ENCODE results near the gene SIRT5. TPM values are rescaled to one million over a fixed set of nuclear protein-coding genes. Genes with fewer than 3 reads are reported as not detected.

Gene SIRT5
- total RNA-seq, 1 donor from 2014 or later = 12.4 TPM

DNA sequence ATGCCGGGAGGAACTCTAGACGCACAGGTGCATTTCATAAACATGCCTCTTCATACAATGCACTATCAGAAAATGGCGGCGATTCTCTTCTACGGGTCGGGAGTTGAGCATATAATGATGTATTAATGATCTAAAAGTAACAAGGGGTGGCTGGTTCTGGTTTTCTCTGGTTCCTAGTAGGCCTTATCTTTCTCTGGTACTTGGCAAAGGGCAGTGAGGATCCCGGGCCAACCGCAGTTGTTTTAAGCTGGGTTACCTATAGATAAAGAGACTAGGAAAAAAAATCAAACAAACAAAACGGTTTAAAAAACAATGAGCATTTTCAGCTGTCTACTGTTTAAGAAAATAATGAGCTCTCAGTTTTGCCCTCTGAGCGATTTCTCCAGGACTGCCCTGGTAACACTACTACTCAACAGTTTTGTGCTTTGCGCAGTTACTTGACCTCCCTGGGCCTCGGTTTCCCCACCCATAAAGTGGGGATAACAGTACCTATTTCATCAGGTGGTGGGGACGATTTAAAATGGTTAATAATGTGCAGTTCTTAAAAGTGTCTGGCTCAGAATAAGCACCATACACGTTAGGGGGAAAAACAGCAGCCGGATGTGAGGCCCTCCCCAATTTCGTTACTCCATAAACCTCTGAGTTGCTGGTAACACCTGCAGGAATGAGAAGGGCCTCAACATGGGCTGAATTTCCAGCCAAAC lies 1.3 kb upstream of the SIRT5 start:
- ChIA-PET CTCF (interaction anchor here (1.0 to 3.1 kb wide), 4 partner anchors 11 to 242 kb away, joined by 3 to 15 read pairs (median 8); partner anchors contain the start of gene GFOD1), POLR2A (interaction anchor here (0.6 to 3.5 kb wide), 5 partner anchors 41 to 245 kb away, joined by 6 to 84 read pairs (median 22); partner anchors contain the start of genes GFOD1, NOL7 and TBC1D7)
- Mint-ChIP-seq H3K9me3 (no peaks in the 10 kb centered on the region), H3K36me3 (ENCODE audit: low read depth) (peaks cover 7% of the 10 kb centered on the region), H3K4me3 (peak overlapping the region; percentile 90), H3K27me3 (no peaks in the 10 kb centered on the region), H3K4me1 (peaks cover 23% of the 10 kb centered on the region), H3K27ac (no peak overlapping the region)
- intact Hi-C loops (cut with micrococcal nuclease) = no loop called here
- no peak for ATAC-seq (ENCODE audit: low read depth)
- TF ChIP-seq, protein P1, sequence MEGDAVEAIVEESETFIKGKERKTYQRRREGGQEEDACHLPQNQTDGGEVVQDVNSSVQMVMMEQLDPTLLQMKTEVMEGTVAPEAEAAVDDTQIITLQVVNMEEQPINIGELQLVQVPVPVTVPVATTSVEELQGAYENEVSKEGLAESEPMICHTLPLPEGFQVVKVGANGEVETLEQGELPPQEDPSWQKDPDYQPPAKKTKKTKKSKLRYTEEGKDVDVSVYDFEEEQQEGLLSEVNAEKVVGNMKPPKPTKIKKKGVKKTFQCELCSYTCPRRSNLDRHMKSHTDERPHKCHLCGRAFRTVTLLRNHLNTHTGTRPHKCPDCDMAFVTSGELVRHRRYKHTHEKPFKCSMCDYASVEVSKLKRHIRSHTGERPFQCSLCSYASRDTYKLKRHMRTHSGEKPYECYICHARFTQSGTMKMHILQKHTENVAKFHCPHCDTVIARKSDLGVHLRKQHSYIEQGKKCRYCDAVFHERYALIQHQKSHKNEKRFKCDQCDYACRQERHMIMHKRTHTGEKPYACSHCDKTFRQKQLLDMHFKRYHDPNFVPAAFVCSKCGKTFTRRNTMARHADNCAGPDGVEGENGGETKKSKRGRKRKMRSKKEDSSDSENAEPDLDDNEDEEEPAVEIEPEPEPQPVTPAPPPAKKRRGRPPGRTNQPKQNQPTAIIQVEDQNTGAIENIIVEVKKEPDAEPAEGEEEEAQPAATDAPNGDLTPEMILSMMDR (IDR thresholded peaks at IDR 0.05) = no peak
- DNase-seq = no peak

DNA sequence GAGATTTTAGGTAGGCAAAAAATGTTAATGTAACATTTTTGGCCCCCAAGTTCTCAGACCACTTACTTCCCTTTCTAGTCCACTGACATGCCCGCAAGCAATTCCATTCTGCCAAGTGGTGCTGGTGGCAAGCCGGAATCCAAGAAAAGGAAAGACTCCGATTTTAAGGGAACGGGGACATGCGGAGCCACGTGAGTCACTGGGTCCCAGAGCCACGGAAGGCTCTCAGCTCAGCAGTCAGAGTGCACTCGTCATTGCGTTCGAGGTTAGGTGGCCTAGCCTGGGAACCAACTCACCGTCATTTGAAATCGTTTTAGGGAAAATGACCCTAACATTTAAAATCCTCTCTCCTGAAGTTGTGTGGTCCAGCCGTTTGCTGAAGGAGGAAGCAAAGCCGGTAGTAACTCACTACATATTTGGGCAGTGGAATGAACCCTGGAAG lies 711 bp upstream of the SIRT5 start:
- DNase-seq = no peak
- CTCF ChIA-PET = interaction anchor here (1.3 to 3.1 kb wide), 7 partner anchors 12 to 242 kb away, joined by 5 to 24 read pairs (median 15); partner anchors contain the start of genes GFOD1 and NOL7

DNA sequence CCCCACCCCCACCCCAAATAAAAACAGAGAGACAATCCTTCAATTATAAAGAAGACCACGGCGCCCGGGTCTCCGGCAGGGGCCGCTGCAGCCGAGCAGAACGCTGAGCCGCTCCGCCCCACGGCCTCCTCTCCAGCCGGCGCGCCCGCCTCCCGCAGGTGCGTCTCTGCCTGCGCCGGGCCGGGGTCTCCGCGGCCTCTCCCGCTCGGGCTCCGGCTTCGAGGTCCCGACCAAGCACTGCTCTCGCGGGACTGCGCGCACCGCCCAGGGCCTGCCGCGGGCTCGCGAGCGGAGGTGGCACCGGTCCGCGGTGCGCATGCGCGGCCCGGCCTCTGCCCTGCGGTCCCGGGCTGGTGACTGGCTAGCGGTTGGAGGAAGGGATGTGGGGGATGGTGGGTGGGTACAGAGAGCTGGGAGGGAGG lies 241 bp upstream of the SIRT5 start:
- peaks cover 7% of the 10 kb centered on the region for H3K36me3 Mint-ChIP-seq (ENCODE audit: low read depth)
- intact Hi-C loops (cut with micrococcal nuclease) = loop anchor here (1.0 to 2.0 kb wide), 10 partner anchors 41 to 520 kb away; partner anchors contain the start of genes MCUR1, NOL7 and TBC1D7
- no peaks in the 10 kb centered on the region for H3K9me3 Mint-ChIP-seq
- ATAC-seq (ENCODE audit: low read depth) = peak; percentile 84
- peak overlapping the region; percentile 94 for H3K27ac Mint-ChIP-seq
- H3K27me3 Mint-ChIP-seq = no peaks in the 10 kb centered on the region
- TF ChIP-seq, protein P1 (IDR thresholded peaks at IDR 0.05) = no peak
- H3K4me3 Mint-ChIP-seq = peak overlapping the region; percentile 90
- CTCF ChIA-PET = interaction anchor here (0.6 to 3.1 kb wide), 19 partner anchors 10 to 245 kb away, joined by 3 to 24 read pairs (median 6); partner anchors contain the start of genes GFOD1, NOL7 and TBC1D7
- peaks cover 23% of the 10 kb centered on the region for H3K4me1 Mint-ChIP-seq
- peak; percentile 89 for DNase-seq
- POLR2A ChIA-PET = interaction anchor here (0.6 to 3.5 kb wide), 39 partner anchors 8 to 549 kb away, joined by 3 to 84 read pairs (median 5); partner anchors contain the start of genes GFOD1, NOL7, RANBP9 and TBC1D7

More for the DNA sequence above, 711 bp upstream of the SIRT5 start:
- intact Hi-C loops (cut with micrococcal nuclease) = loop anchor here (1.0 to 2.0 kb wide), 10 partner anchors 42 to 521 kb away; partner anchors contain the start of genes MCUR1, NOL7 and TBC1D7
- TF ChIP-seq, protein P1 (IDR thresholded peaks at IDR 0.05) = no peak
- ATAC-seq (ENCODE audit: low read depth) = no peak
- Mint-ChIP-seq H3K9me3 (no peaks in the 10 kb centered on the region), H3K36me3 (ENCODE audit: low read depth) (peaks cover 7% of the 10 kb centered on the region), H3K4me1 (peaks cover 23% of the 10 kb centered on the region), H3K4me3 (peak overlapping the region; percentile 90), H3K27ac (peak overlapping the region; percentile 76), H3K27me3 (no peaks in the 10 kb centered on the region)
- POLR2A ChIA-PET = interaction anchor here (0.6 to 3.5 kb wide), 15 partner anchors 12 to 312 kb away, joined by 3 to 84 read pairs (median 6); partner anchors contain the start of genes GFOD1, NOL7 and TBC1D7

DNA sequence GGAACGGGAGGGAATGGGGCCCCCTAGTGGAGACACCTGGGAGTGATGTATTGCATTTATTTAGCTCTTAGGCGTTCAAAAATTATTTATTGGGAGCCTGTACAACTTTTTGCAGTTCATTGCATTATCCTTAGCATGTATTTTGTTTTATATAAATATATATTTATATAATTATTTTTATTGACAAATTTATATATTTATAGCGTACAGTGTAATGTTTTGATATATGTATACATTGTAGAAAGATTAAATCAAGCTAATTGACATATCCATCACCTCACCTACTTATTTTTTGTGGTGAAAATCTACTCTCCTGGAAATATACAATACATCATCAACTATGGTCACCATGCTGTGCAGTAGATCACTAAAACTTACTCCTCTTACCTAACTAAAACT lies 975 bp downstream of the SIRT5 start:
- no peak for DNase-seq
- CTCF ChIA-PET = interaction anchor here (0.6 to 3.1 kb wide), 22 partner anchors 9 to 247 kb away, joined by 3 to 24 read pairs (median 4); partner anchors contain the start of genes GFOD1, NOL7 and TBC1D7
- no peak for ATAC-seq (ENCODE audit: low read depth)

More for the DNA sequence above, 975 bp downstream of the SIRT5 start:
- TF ChIP-seq, protein P1 (IDR thresholded peaks at IDR 0.05) = peak; percentile 49
- peak overlapping the region; percentile 90 for H3K4me3 Mint-ChIP-seq
- H3K4me1 Mint-ChIP-seq = peaks cover 23% of the 10 kb centered on the region
- H3K27ac Mint-ChIP-seq = peak overlapping the region; percentile 94
- H3K9me3 Mint-ChIP-seq = no peaks in the 10 kb centered on the region
- no peaks in the 10 kb centered on the region for H3K27me3 Mint-ChIP-seq
- POLR2A ChIA-PET = interaction anchor here (0.7 to 3.5 kb wide), 30 partner anchors 9 to 548 kb away, joined by 3 to 84 read pairs (median 5); partner anchors contain the start of genes GFOD1, NOL7, RANBP9 and TBC1D7
- peaks cover 15% of the 10 kb centered on the region for H3K36me3 Mint-ChIP-seq (ENCODE audit: low read depth)
- intact Hi-C loops (cut with micrococcal nuclease) = loop anchor here (1.0 to 2.0 kb wide), 3 partner anchors 147 to 247 kb away; partner anchors contain the start of gene TBC1D7

Measured in activated B cell treated with CpG ODN at 0.5 μM for 24 hours (primary cell).